Measurements from ENCODE around the gene SSBP3.

- TF ChIP-seq CTCF (conservative IDR thresholded peaks at IDR 0.05; ENCODE audit: low read depth in 2 of 2) (no peak), EZH2phosphoT487 (IDR thresholded peaks at IDR 0.05; ENCODE audit: unreplicated experiment) (no peak), POLR2AphosphoS5 (IDR thresholded peaks at IDR 0.05; ENCODE audit: low read depth) (no peak)
Measured at GRCh38 chr1:54367613-54368012, 38.6 kb downstream of the SSBP3 start.
